RCC 7860 (cell line): ENCODE results near the gene CXCL3.
"Not testable (repeated sequence)": the region's sequence is repeated elsewhere in the genome, so short reads cannot be mapped to it uniquely, and the experiment has no call there.

Experiments used
- DNase-seq: peaks from one replicate; pipeline ENCODE4 v3.0.0-alpha.2; 2015; ENCODE audit warnings: low spot score
- FAIRE-seq: peaks from 2 replicates; lab custom pipeline; 2012; peaks lifted over from hg19 to GRCh38; lab: Jason Lieb, UNC

Gene CXCL3

GRCh38 chr4:74038425-74039314, at the start of gene CXCL3:
Gene CXCL3, minus strand, starts transcription at chr4:74038689. Its CDS starts 78 bp downstream, at chr4:74038611.
- no peak for FAIRE-seq
- peak; percentile 41 for DNase-seq

DNA sequence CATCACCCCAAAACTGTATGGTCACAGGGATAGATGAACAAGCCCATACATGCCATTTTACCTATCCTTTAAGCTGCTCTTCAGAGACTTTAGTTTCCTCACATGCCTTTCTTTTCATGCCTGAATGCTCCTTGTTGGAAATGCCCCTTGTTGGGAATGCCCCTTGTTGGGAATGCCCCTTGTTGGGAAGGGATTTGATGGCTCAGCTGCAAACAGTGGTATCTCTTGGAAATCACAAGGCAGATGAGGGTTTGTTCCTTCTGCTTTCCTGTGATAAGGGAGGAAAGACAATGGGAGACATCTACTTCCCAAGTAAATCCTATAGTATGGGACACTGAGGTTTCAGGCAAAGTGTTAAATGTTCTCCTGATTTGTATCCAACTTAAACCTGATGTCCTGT, 49.0 kb upstream of the CXCL3 start:
- DNase-seq = peak; percentile 18
- FAIRE-seq = no peak

- FAIRE-seq (no peak), DNase-seq (no peak)
These were observed 47.2 kb upstream of the CXCL3 start for GRCh38 chr4:74085669-74086068.

GRCh38 chr4:74084984-74085383, 46.5 kb upstream of the CXCL3 start:
- FAIRE-seq = no peak

GRCh38 chr4:74083546-74083945, 45.1 kb upstream of the CXCL3 start:
- no peak for DNase-seq
- FAIRE-seq = no peak

More at GRCh38 chr4:74084984-74085383, 46.5 kb upstream of the CXCL3 start:
- DNase-seq = no peak

- FAIRE-seq (no peak), DNase-seq (no peak)
These were observed 42.5 kb upstream of the CXCL3 start for GRCh38 chr4:74081035-74081434.

DNA sequence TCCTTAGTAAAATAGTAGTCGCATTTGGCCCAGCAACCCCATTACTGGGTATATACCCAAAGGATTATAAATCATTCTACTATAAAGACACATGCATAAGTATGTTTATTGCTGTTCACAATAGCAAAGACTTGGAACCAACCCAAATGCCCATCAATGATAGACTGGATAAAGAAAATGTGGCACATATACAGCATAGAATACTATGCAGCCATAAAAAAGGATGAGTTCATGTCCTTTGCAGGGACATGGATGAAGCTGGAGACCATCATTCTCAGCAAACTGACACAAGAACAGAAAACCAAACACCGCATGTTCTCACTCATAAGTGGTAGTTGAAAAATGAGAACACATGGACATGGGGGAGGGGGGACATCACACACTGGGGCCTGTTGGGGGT, 41.9 kb upstream of the CXCL3 start:
- not testable (repeated sequence) for FAIRE-seq

DNA sequence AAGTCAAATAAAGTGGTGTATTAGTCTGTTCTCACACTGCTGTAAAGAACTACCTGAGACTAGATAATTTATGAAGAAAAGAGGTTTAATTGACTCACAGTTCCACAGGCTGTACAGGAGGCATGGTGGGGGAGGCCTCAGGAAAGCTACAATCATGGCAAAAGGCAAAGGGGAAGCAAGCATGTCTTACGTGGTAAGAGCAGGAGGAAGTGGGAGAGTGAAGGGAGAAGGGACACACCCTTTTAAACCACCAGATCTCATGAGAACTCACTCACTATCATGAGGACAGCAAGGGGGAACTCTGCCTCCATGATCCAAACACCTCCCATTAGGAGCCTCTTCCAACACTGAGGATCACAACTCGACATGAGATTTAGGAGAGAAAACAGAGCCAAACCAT, 40.5 kb upstream of the CXCL3 start:
- FAIRE-seq, DNase-seq: not testable (repeated sequence)

More for the DNA sequence above, 41.9 kb upstream of the CXCL3 start:
- not testable (repeated sequence) for DNase-seq

DNA sequence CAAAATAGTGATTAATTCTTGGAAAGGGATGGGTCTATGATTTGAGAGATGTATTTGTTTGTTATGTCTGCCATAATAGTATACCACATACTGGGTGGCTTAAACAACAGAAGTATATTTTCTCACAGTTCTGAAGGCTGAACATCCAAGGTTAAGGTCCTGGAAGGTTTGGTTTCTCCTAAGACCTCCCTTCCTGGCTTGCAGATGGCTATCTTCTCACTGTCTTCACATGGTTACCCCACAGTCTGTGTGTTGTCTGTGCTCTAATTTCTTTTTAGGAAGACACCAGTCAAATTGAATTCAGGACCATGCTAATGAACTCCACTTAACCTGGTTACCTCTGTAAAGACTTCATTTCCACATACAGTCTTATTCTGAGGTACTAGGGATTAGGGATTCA, 34.9 kb upstream of the CXCL3 start:
- DNase-seq = no peak
- FAIRE-seq = no peak

- no peak for FAIRE-seq
- DNase-seq = no peak
These were observed 34.2 kb upstream of the CXCL3 start for GRCh38 chr4:74072739-74073138.

DNA sequence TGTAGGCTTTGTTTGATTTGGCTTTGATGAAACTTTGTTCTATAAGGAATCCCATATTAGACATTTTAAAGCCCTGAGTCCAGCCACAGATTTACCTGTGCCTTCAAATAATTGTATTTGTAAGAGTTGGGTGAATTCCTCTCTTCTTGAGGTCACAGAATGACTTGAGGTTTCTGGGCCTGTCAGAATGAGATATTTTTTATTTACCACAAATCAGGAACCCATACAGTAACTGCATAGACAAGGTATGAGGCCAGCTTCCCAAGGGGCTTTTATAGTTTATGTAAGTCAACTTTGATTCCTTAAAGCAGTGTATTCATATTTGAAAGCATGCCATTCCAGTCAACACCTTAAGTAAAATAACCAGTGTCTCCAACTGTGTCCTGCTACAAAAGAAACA, 29.1 kb upstream of the CXCL3 start:
- DNase-seq (no peak), FAIRE-seq (no peak)

DNA sequence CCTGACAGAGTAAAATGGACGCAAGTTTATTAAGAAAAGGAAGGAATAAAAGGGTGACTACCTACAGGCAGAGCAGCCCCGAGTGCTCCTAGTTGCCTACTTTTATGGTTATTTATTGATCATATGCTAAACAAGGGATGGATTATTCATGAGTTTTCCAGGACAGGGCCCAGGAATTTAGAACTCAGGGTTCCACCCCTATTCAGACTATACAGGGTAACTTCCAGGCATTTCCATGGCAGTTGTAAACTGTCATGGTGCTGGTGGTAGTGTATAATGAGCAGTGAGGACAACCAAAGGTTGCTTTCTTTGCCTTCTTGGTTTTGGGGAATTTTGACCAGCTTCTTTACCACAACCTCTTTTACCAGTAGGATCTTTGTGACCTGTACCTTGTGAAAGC, 27.7 kb upstream of the CXCL3 start:
- DNase-seq (no peak), FAIRE-seq (no peak)

DNA sequence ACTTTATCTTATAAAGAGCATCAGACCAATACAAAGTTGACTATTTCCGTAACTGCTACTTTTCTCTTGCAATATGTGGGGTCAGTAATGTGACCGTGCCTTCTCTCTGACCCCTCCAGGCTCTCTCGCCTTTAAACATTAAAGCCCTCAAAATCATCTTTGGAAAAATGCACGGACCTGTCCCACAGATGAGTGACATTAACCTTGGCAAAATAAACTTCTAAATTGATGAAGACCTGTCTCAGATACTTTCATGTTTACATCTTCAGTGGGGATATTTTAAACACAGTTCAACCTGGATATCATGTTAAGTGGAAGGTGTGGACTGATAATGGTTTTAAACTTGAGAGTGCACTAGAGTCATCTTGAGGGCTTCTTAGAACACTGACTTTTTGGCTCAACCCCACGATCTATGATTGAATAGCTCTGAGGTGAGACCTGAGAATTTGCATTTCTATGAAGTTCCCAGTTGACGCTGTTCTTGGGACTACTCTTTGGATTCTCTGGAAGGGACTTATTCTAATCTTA, 26.7 kb upstream of the CXCL3 start:
- no peak for DNase-seq
- no peak for FAIRE-seq

DNA sequence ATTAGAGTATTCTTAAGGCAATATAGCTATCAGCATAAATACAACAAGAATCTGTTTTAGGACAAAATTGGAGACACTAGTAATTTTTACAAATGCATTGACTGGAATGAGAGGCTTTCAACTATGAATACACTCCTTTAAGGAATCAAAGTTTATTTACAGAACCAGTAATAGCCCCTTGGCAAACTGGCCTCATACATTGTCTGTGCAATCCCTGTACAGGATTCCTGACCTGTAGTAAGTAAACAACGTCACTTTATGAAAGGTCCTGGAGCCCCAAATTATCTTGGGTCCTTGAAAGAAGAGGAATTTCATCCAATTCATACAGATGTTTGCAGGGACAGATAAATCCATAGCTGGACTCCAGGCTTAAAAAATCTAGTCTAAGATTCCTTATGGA, 25.4 kb upstream of the CXCL3 start:
- DNase-seq (no peak), FAIRE-seq (no peak)

GRCh38 chr4:74062953-74063352, 24.5 kb upstream of the CXCL3 start:
- FAIRE-seq (no peak), DNase-seq (no peak)

DNA sequence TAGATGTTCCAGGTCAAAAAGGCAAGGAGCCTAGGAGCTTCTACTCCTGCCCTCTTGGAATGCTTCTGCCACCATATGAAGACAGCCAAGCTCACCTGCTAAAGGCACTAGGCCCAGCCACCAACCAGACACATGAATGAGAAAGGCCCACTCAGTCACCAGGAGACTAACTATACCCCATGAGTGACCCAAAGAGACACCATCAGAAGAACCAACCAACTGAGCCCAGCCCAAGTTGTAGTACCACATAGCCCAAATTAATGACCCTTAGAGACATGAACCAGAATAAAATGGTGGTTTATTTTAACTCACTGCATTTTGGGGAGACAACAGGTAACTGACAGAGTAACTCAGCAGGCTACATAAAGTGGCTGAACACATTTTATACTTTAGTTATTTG, 22.9 kb upstream of the CXCL3 start:
- no peak for DNase-seq
- FAIRE-seq = no peak

DNA sequence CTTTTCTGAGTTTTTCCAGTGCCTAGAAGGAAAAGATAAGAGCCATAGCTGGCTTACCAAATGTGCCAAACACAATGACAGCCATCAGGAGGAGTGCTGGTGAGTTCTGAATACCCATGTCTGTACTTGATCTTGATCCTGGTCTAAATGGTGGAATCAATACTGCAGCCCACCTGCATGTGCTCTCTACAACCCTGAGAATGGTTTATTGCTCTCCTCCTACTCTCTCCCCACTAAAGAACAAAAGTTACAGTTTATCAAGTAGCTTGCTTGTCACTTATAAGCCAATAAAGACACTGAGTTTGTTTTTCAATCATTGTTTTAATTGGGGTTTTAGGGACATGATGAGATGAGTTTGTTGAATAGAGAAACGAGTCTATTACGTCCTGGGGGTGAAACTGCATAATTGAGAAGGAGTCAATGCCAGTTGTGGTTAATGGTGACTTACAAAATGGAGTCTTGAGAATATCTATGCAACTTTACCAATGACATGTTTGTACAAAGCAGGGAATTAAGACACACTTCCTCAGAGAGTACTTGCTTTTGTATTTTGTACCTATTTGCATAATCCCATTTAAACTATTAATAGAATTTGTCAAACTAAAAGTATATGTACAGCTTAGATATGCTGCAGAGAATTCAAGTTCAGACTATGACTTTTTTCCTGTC, 20.8 kb upstream of the CXCL3 start:
- no peak for DNase-seq

GRCh38 chr4:74058048-74058651, 19.7 kb upstream of the CXCL3 start:
- FAIRE-seq (no peak), DNase-seq (no peak)

More for the DNA sequence above, 20.8 kb upstream of the CXCL3 start:
- FAIRE-seq = no peak

GRCh38 chr4:74057588-74057987, 19.1 kb upstream of the CXCL3 start:
- FAIRE-seq (no peak), DNase-seq (no peak)

GRCh38 chr4:74056858-74057562, 18.5 kb upstream of the CXCL3 start:
- FAIRE-seq = no peak
- peak; percentile 76 for DNase-seq
